ENCODE results near the gene ACOT7.

GRCh38 chr1:6266641-6267040 lies 126.9 kb downstream of the ACOT7 start:
- TF ChIP-seq CTCF (IDR thresholded peaks at IDR 0.05; ENCODE audit: low read length) = no peak
- no peak for TF ChIP-seq EZH2 (optimal IDR thresholded peaks at IDR 0.05; ENCODE audit: low read depth, low read length)
- no peak for TF ChIP-seq EZH2phosphoT487 (IDR thresholded peaks at IDR 0.05; ENCODE audit: low read length)
